Measurements from ENCODE around the gene CLINT1.

DNA sequence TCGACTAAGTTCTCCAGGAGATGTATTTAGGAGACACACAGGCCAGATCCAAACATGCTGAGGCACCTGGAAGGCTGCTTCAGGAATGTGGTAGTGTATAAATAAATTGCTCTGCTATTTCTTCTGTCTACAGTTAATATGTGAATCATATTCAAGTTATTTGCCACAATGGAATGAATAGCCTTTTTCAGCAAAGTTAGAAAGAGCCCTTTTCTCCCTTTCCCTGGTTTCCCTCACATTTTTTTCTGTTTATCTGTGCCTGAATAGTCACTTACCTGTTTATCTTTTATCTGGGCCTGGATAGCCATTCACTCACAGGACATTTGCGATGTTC is 44.1 kb upstream of the CLINT1 start:
- TF ChIP-seq, protein P1, sequence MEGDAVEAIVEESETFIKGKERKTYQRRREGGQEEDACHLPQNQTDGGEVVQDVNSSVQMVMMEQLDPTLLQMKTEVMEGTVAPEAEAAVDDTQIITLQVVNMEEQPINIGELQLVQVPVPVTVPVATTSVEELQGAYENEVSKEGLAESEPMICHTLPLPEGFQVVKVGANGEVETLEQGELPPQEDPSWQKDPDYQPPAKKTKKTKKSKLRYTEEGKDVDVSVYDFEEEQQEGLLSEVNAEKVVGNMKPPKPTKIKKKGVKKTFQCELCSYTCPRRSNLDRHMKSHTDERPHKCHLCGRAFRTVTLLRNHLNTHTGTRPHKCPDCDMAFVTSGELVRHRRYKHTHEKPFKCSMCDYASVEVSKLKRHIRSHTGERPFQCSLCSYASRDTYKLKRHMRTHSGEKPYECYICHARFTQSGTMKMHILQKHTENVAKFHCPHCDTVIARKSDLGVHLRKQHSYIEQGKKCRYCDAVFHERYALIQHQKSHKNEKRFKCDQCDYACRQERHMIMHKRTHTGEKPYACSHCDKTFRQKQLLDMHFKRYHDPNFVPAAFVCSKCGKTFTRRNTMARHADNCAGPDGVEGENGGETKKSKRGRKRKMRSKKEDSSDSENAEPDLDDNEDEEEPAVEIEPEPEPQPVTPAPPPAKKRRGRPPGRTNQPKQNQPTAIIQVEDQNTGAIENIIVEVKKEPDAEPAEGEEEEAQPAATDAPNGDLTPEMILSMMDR (IDR thresholded peaks at IDR 0.05): no peak
- TF ChIP-seq POLR2A (IDR thresholded peaks at IDR 0.05): no peak
